ENCODE results near the gene CFD.

DNA sequence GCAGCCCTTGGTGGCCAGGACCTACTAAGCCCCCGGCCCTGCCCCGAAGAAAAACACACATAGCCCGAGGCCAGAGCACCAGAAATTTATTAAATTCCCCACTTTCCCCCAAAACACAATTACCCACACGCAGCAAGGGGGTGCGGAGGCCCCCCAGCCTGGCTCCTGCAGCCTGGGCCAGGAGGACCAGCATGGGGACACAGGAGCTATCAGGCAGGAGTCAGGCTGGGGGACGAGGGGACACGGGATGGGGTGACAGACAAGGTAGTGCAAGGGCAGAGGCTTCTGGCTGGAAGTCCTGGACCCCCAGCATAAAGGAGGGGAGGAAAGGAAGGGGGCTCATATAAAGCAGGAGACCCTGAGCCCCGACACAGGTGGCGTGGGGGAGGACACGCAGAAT lies 37.0 kb downstream of the CFD start:
- TF ChIP-seq, protein P1, sequence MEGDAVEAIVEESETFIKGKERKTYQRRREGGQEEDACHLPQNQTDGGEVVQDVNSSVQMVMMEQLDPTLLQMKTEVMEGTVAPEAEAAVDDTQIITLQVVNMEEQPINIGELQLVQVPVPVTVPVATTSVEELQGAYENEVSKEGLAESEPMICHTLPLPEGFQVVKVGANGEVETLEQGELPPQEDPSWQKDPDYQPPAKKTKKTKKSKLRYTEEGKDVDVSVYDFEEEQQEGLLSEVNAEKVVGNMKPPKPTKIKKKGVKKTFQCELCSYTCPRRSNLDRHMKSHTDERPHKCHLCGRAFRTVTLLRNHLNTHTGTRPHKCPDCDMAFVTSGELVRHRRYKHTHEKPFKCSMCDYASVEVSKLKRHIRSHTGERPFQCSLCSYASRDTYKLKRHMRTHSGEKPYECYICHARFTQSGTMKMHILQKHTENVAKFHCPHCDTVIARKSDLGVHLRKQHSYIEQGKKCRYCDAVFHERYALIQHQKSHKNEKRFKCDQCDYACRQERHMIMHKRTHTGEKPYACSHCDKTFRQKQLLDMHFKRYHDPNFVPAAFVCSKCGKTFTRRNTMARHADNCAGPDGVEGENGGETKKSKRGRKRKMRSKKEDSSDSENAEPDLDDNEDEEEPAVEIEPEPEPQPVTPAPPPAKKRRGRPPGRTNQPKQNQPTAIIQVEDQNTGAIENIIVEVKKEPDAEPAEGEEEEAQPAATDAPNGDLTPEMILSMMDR (optimal IDR thresholded peaks at IDR 0.05 in 1 of 3, IDR thresholded peaks at IDR 0.05 in 1 of 3, conservative IDR thresholded peaks at IDR 0.05 in 1 of 3; ENCODE audit: extremely low read depth in 1 of 3, insufficient read depth in 2 of 3, low read length in 3 of 3) = no peak
- no peak for TF ChIP-seq EZH2 (IDR thresholded peaks at IDR 0.05; ENCODE audit: low read length)
